Urinary bladder (tissue), 4 donors: Measurements from ENCODE around the gene ABHD16A. TPM values are rescaled to one million over a fixed set of nuclear protein-coding genes. Genes with fewer than 3 reads are reported as not detected.

Experiments
- DNase-seq: peaks from one replicate; pipeline ENCODE4 v3.0.0-alpha.2; 2015; ENCODE audit errors: extremely low spot score
- H3K27ac ChIP-seq: one replicate; pipeline ENCODE4 v1.5.1; 2013; ENCODE audit warnings: low read depth, mild to moderate bottlenecking, moderate library complexity
- H3K36me3 ChIP-seq: one replicate; pipeline ENCODE4 v1.6.1; 2013; ENCODE audit warnings: mild to moderate bottlenecking, moderate library complexity; ENCODE audit not compliant: insufficient read depth
- H3K4me1 ChIP-seq: one replicate; pipeline ENCODE4 v1.6.1; 2013; ENCODE audit warnings: mild to moderate bottlenecking, moderate library complexity; ENCODE audit not compliant: insufficient read depth
- H3K4me3 ChIP-seq: one replicate; pipeline ENCODE4 v1.5.1; 2013; ENCODE audit warnings: low read depth, low read length
- WGBS: extraction: QIAGEN DNeasy Blood & Tissue Kit; methylation state at CpG from one replicate; pipeline ENCODE4 v1.1.7; 2013; 5-methylcytosine and 5-hydroxymethylcytosine counted together
- polyA plus RNA-seq: library from polyadenylated mRNA; stranded (reverse); fragments of 200-250 nt; gene quantifications from one replicate; pipeline ENCODE4 v1.2.3, GENCODE V29; 2013
- total RNA-seq: library from RNA; depleted of rRNA; stranded (reverse); fragments of >200 nt; gene quantifications from one replicate; pipeline ENCODE4 v1.2.3, GENCODE V29; 2014
- donor health status: healthy with polysubstance abuse.
- donor health status: healthy.

ABHD16A gene
- total and polyA plus RNA-seq, 2 donors: 42.6 to 56.4 TPM

GRCh38 chr6:31736768-31737314 lies 33.7 kb upstream of the ABHD16A start:
- H3K4me1 ChIP-seq: no peaks in the 10 kb centered on the region
- WGBS: 32% methylated on average over 10 of the region's 10 CpGs
- H3K36me3 ChIP-seq: peaks cover 1% of the 10 kb centered on the region
- peak overlapping the region; percentile 64 for H3K4me3 ChIP-seq
- H3K27ac ChIP-seq: peak overlapping the region; percentile 98
- no peak for DNase-seq

- peaks cover 2% of the 10 kb centered on the region for H3K36me3 ChIP-seq
- H3K4me1 ChIP-seq: no peaks in the 10 kb centered on the region
- under 1% methylated on average over 24 of the region's 24 CpGs for WGBS
- H3K4me3 ChIP-seq: peak within 1 kb of the TSS; percentile 64
- DNase-seq: peak; percentile 83
- H3K27ac ChIP-seq: peak within 1 kb of the TSS; percentile 98
These were observed 33.1 kb upstream of the ABHD16A start, which contains the start of gene CLIC1 for GRCh38 chr6:31736021-31736767. Gene CLIC1 (minus strand): TSS chr6:31736530. CDS start chr6:31736300, 230 bp downstream.

GRCh38 chr6:31734821-31735406 lies 31.8 kb upstream of the ABHD16A start:
- Histone ChIP-seq H3K4me1 (no peaks in the 10 kb centered on the region), H3K36me3 (peaks cover 2% of the 10 kb centered on the region), H3K4me3 (peak overlapping the region; percentile 64), H3K27ac (peak overlapping the region; percentile 98)
- no peak for DNase-seq
- WGBS: under 1% methylated on average over 18 of the region's 18 CpGs

GRCh38 chr6:31734247-31734820 lies 31.2 kb upstream of the ABHD16A start:
- DNase-seq: no peak
- Histone ChIP-seq H3K4me3 (peak overlapping the region; percentile 64), H3K4me1 (no peaks in the 10 kb centered on the region), H3K27ac (peak overlapping the region; percentile 98), H3K36me3 (peaks cover 2% of the 10 kb centered on the region)
- 15% methylated on average over 2 of the region's 2 CpGs for WGBS

- no peak for DNase-seq
- Histone ChIP-seq H3K27ac (no peak overlapping the region), H3K36me3 (peaks cover 2% of the 10 kb centered on the region), H3K4me3 (no peak overlapping the region), H3K4me1 (no peaks in the 10 kb centered on the region)
- WGBS: 81% methylated on average over 4 of the region's 4 CpGs
These were observed 30.6 kb upstream of the ABHD16A start for GRCh38 chr6:31733734-31734133.

- Histone ChIP-seq H3K36me3 (peaks cover 2% of the 10 kb centered on the region), H3K4me3 (no peak overlapping the region), H3K27ac (no peak overlapping the region), H3K4me1 (no peaks in the 10 kb centered on the region)
- WGBS: 76% methylated on average over 3 of the region's 3 CpGs
- no peak for DNase-seq
These were observed 28.9 kb upstream of the ABHD16A start for GRCh38 chr6:31732029-31732428.

- no peak for DNase-seq
- Histone ChIP-seq H3K4me3 (no peak overlapping the region), H3K27ac (peak overlapping the region; percentile 38), H3K4me1 (no peaks in the 10 kb centered on the region), H3K36me3 (peaks cover 2% of the 10 kb centered on the region)
- 86% methylated on average over 11 of the region's 11 CpGs for WGBS
These were observed 27.5 kb upstream of the ABHD16A start for GRCh38 chr6:31730631-31731086.

GRCh38 chr6:31729979-31730630 lies 27.0 kb upstream of the ABHD16A start:
- Histone ChIP-seq H3K4me3 (peak overlapping the region; percentile 52), H3K36me3 (peaks cover 2% of the 10 kb centered on the region), H3K4me1 (no peaks in the 10 kb centered on the region), H3K27ac (peak overlapping the region; percentile 87)
- DNase-seq: peak; percentile 88
- WGBS: under 1% methylated on average over 46 of the region's 46 CpGs

GRCh38 chr6:31729515-31729978 lies 26.4 kb upstream of the ABHD16A start:
- peak; percentile 88 for DNase-seq
- Histone ChIP-seq H3K27ac (peak overlapping the region; percentile 87), H3K4me1 (no peaks in the 10 kb centered on the region), H3K4me3 (peak overlapping the region; percentile 52), H3K36me3 (peaks cover 2% of the 10 kb centered on the region)
- under 1% methylated on average over 29 of the region's 29 CpGs for WGBS

GRCh38 chr6:31728767-31729514 lies 25.8 kb upstream of the ABHD16A start, which contains the start of gene DDAH2:
Gene DDAH2 (minus strand): TSS chr6:31729299. CDS start chr6:31729161, 138 bp downstream.
- no peak for DNase-seq

GRCh38 chr6:31727717-31728671 lies 24.9 kb upstream of the ABHD16A start:
- Histone ChIP-seq H3K27ac (no peak overlapping the region), H3K36me3 (peaks cover 2% of the 10 kb centered on the region), H3K4me1 (no peaks in the 10 kb centered on the region), H3K4me3 (peak overlapping the region; percentile 52)
- DNase-seq: no peak
- WGBS: 66% methylated on average over 41 of the region's 41 CpGs

More at GRCh38 chr6:31728767-31729514, 25.8 kb upstream of the ABHD16A start, which contains the start of gene DDAH2:
- Histone ChIP-seq H3K4me1 (no peaks in the 10 kb centered on the region), H3K4me3 (peak within 1 kb of the TSS; percentile 52), H3K27ac (peak within 1 kb of the TSS; percentile 87), H3K36me3 (peaks cover 2% of the 10 kb centered on the region)
- 14% methylated on average over 36 of the region's 36 CpGs for WGBS
